GM23248 (cell line): ENCODE measurements around the gene AGA. TPM values are rescaled to one million over a fixed set of nuclear protein-coding genes. Genes with fewer than 3 reads are reported as not detected.

Experiments
- DNase-seq: peaks from one replicate; pipeline ENCODE4 v3.0.0-alpha.2; 2015
- H2AFZ ChIP-seq: fragments of 200-600 bp; sonication (generic); 2 replicates; pipeline ENCODE4 v1.6.1; 2016; ENCODE audit warnings: antibody characterized with exemption
- H3F3A ChIP-seq: fragments of 200-600 bp; sonication (generic); 2 replicates; pipeline ENCODE4 v1.6.1; 2016; ENCODE audit warnings: mild to moderate bottlenecking, antibody characterized with exemption, mixed run types; ENCODE audit not compliant: insufficient read depth
- H3K27ac ChIP-seq: fragments of 200-600 bp; sonication (generic); 2 replicates; pipeline ENCODE4 v1.5.1; 2016; ENCODE audit warnings: mild to moderate bottlenecking
- H3K27me3 ChIP-seq: fragments of 200-600 bp; sonication (generic); replicated peaks from 2 replicates; pipeline ENCODE4 v1.6.1; 2016; ENCODE audit warnings: mild to moderate bottlenecking; ENCODE audit not compliant: insufficient read depth
- H3K36me3 ChIP-seq: fragments of 200-600 bp; sonication (generic); 2 replicates; pipeline ENCODE4 v1.6.1; 2016; ENCODE audit warnings: low read depth, mild to moderate bottlenecking
- H3K4me1 ChIP-seq: fragments of 200-600 bp; sonication (generic); 2 replicates; pipeline ENCODE4 v1.6.1; 2016; ENCODE audit warnings: mild to moderate bottlenecking; ENCODE audit not compliant: insufficient read depth
- H3K4me2 ChIP-seq: fragments of 200-600 bp; sonication (generic); one replicate; pipeline ENCODE4 v1.6.1; 2016; ENCODE audit warnings: mild to moderate bottlenecking; ENCODE audit not compliant: unreplicated experiment
- H3K4me3 ChIP-seq: fragments of 200-600 bp; sonication (generic); 2 replicates; pipeline ENCODE4 v1.5.1; 2016; ENCODE audit warnings: mild to moderate bottlenecking
- H3K79me2 ChIP-seq: fragments of 200-600 bp; sonication (generic); 2 replicates; pipeline ENCODE4 v1.6.1; 2016; ENCODE audit warnings: mild to moderate bottlenecking; ENCODE audit not compliant: insufficient read depth
- H3K9ac ChIP-seq: fragments of 200-600 bp; sonication (generic); 2 replicates; pipeline ENCODE4 v1.6.1; 2016; ENCODE audit warnings: mild to moderate bottlenecking
- H3K9me2 ChIP-seq: fragments of 200-600 bp; sonication (generic); 2 replicates; pipeline ENCODE4 v1.6.1; 2016; ENCODE audit warnings: mixed run types, mild to moderate bottlenecking, moderate library complexity; ENCODE audit not compliant: insufficient read depth
- H3K9me3 ChIP-seq: fragments of 200-600 bp; sonication (generic); one replicate; pipeline ENCODE4 v1.6.1; 2017; ENCODE audit warnings: low read depth
- H4K20me1 ChIP-seq: fragments of 200-600 bp; sonication (generic); 2 replicates; pipeline ENCODE4 v1.6.0; 2016; ENCODE audit not compliant: insufficient read depth
- EZH2 ChIP-seq: fragments of 200-600 bp; sonication (generic); IDR thresholded peaks from 2 replicates; pipeline ENCODE4 v1.6.1; 2018; ENCODE audit warnings: antibody characterized with exemption, mild to moderate bottlenecking; ENCODE audit not compliant: insufficient read depth, poor library complexity, severe bottlenecking
- EZH2phosphoT487 ChIP-seq: fragments of 200-600 bp; sonication (generic); IDR thresholded peaks from 2 replicates; pipeline ENCODE4 v1.6.1; 2018; ENCODE audit warnings: antibody characterized with exemption, moderate library complexity, mild to moderate bottlenecking, low read depth; ENCODE audit not compliant: insufficient read depth
- WGBS, 2 experiments: methylation state at CpG; one replicate each; pipeline ENCODE4 v1.1.6; 2015 to 2017; ENCODE audit warnings: low lambda C conversion rate in 2 of 2, low coverage in 1 of 2; ENCODE audit errors: missing lambda C conversion rate in 2 of 2; 5-methylcytosine and 5-hydroxymethylcytosine counted together
- in situ Hi-C: fragments of 300-500 bp; cut with MboI; formaldehyde crosslinking; loops from 2 replicates; pipeline ENCODE4 v1.15.0; 2020
- polyA plus RNA-seq: library from polyadenylated mRNA; unstranded; fragments of >200 nt; fragmentation: Nextera tagmentation; extraction: Ambion mirVana; gene quantifications from 2 replicates; pipeline ENCODE4 v1.2.1, GENCODE V29; 2016
- total RNA-seq: library from RNA; depleted of rRNA; stranded (reverse); fragments of >200 nt; shearing (Covaris generic); gene quantifications from 2 replicates; pipeline ENCODE4 v1.2.3, GENCODE V29; 2014; rRNA removed

Gene AGA
- 60.2 and 68.7 TPM in 2 replicates for total RNA-seq
- polyA plus RNA-seq = 45.9 and 50.7 TPM in 2 replicates

DNA sequence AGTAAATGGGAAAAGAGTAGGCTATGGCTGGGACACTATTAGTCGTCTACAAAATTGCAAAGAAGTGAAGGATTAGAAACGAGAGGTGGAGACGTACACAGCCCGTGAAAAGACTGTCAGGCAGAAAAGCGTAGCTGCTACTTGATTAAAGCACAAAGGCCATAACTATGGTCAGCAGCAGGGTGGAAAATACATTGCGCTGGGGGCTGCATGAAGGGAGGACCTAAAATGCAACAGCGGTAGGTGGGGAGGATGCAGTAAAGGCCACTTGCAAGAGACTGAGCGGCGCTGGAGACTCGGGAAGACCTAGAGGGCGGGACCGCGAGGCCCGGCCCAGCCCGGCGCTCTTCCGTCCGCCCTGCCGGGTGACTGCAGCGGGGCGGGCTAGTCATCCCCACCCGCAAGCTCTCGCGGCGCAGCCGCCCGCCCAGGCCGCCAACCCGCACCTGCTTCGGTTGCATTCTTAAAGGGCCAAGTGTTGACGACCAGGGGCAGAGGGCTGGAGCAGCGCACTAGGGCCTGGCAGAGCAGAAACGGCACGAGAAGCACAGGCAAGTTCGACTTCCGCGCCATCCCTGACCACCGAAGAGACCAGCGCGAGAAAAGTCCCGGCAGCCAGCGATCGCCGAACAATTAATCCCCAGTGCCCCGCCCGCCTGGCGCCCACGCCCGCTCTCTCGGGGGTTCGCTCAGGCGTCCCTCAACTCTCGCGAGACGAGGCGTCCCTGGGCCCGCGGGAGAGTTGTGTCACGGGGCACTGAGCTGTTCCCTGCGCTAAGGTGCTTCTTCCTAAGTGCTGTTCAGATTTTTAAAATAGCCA, at the start of gene AGA:
Gene AGA, minus strand, starts transcription at position 635 of the 820 bp plus-strand sequence. Its CDS starts 62 bp downstream, at position 573.
- DNase-seq = peak; percentile 99
- 1 to 2% methylated on average over 39 to 60 of the region's 60 CpGs for WGBS, 2 experiments

DNA sequence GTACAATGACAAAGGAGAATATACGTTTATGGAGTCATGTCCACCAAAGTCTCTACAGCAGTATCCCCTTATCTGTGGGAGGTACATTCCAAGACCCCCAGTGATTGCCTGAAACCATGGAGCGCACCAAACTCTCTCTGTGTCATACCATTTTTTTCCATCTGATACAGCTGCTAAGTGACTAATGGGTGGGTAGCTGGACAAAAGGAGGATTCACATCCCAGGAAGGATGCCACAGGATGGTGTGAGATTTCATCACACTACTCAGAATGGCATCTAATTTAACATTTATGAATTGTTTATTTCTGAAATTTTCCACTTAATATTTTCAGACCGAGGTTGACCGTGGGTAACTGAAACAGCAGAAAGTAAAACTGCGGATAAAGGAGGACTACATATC, 49.8 kb upstream of the AGA start:
- Histone ChIP-seq H3K9ac (no peak overlapping the region), H2AFZ (0 out of 2 replicates have a peak overlapping the region, but pooled peaks have one; percentile 5), H3K4me1 (peaks cover 18% of the 10 kb centered on the region), H4K20me1 (no peaks in the 10 kb centered on the region), H3K9me3 (no peaks in the 10 kb centered on the region), H3K36me3 (no peaks in the 10 kb centered on the region), H3F3A (no peaks in the 10 kb centered on the region; the same call in 1 of the 2 replicates), H3K4me3 (no peak overlapping the region), H3K9me2 (0 out of 2 replicates have a peak, but pooled peaks cover 4% of the 10 kb centered on the region), H3K27ac (no peak overlapping the region), H3K79me2 (no peaks in the 10 kb centered on the region), H3K27me3 (no peaks in the 10 kb centered on the region), H3K4me2 (no peak overlapping the region)
- WGBS, 2 experiments = 68 to 71% methylated on average over 5 of the region's 5 CpGs
- peak; percentile 57 for DNase-seq
- in situ Hi-C loops = no loop called here
- no peak for TF ChIP-seq EZH2phosphoT487
- no peak for TF ChIP-seq EZH2

More for the DNA sequence above, at the start of gene AGA:
- Histone ChIP-seq H3K36me3 (0 out of 2 replicates have a peak, but pooled peaks cover 9% of the 10 kb centered on the region), H3K9me3 (no peaks in the 10 kb centered on the region), H3K27me3 (no peaks in the 10 kb centered on the region), H3K4me2 (peak within 1 kb of the TSS; percentile 96), H3K9me2 (no peaks in the 10 kb centered on the region), H3K27ac (peak within 1 kb of the TSS; percentile 80), H3K79me2 (no peaks in the 10 kb centered on the region), H4K20me1 (no peaks in the 10 kb centered on the region), H3F3A (peaks cover 9% of the 10 kb centered on the region; the same call in 1 of the 2 replicates), H2AFZ (peak within 1 kb of the TSS; percentile 96), H3K4me3 (peak within 1 kb of the TSS; percentile 84), H3K9ac (peak within 1 kb of the TSS; percentile 88), H3K4me1 (peaks cover 16% of the 10 kb centered on the region)
- in situ Hi-C loops = no loop called here
- no peak for TF ChIP-seq EZH2
- TF ChIP-seq EZH2phosphoT487 = no peak

DNA sequence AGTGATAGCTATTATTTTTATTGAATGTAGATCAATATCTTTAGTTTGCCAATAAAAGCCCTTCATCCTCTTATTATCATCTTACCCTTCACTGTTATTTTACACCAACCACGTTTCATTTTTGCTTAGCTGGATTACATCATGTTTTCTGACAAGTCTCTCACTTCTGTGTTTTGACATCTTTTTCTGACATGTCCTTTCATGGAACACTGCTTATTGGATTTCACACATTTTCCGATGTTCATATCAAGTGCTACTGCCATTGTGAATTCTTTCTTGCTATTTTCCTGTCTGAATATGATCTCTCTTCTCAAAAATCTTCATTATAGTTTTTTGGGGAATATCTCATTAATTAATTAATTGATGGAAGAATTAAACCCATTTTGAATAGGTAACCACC, 48.5 kb upstream of the AGA start:
- Histone ChIP-seq H3K9me2 (0 out of 2 replicates have a peak, but pooled peaks cover 4% of the 10 kb centered on the region), H3K79me2 (no peaks in the 10 kb centered on the region), H3K27me3 (no peaks in the 10 kb centered on the region), H3K4me2 (no peak overlapping the region), H3K36me3 (no peaks in the 10 kb centered on the region), H3K9me3 (no peaks in the 10 kb centered on the region), H3K27ac (no peak overlapping the region), H3F3A (peaks cover 4% of the 10 kb centered on the region; the same call in 1 of the 2 replicates), H2AFZ (no peak overlapping the region), H3K9ac (no peak overlapping the region), H3K4me1 (peaks cover 27% of the 10 kb centered on the region), H4K20me1 (no peaks in the 10 kb centered on the region), H3K4me3 (no peak overlapping the region)
- no peak for TF ChIP-seq EZH2
- no peak for TF ChIP-seq EZH2phosphoT487
- 48 to 49% methylated on average over 2 of the region's 2 CpGs for WGBS, 2 experiments
- DNase-seq = no peak
- in situ Hi-C loops = no loop called here

DNA sequence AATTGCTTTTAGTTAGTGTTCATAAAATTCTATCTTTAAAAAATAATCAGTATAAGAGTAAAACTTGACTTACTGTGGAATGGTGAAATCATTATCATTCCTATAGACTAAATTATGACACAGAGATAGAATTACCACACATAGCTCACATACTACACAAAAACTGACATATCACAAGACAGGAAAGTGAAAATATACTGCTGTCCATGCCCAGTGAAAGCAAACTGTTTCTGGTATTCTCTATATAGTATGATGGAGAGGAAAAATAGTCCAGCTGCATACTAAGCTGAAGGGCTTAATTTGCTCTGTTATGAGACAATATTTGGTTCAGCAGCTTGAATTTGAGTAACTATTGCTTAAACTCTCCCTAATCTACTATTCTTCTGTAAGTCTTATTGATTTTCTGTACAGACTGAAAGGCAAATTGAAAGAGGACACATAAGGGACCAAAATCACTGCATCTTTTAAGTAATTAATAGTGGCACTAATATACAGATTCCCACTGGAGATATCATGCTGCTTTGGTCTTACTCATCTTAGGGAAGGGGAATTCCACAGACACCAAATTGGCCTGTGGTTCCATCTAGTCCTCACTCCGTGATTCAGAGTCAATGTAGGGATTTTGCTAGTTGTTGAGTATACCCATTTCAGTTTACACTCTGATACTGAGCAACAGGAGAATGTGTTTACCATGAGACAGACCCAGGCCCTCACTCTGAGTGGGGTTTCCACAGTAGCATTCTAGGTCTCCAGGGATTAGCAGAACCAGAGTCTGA, 47.4 kb upstream of the AGA start:
- no peaks in the 10 kb centered on the region for H3K79me2 ChIP-seq
- H3F3A ChIP-seq = peaks cover 15% of the 10 kb centered on the region
- H2AFZ ChIP-seq = peak overlapping the region; percentile 23
- H3K36me3 ChIP-seq = no peaks in the 10 kb centered on the region
- 0 out of 2 replicates have a peak, but pooled peaks cover 4% of the 10 kb centered on the region for H3K9me2 ChIP-seq
- peak overlapping the region; percentile 25; the same call in 1 of the 2 replicates for H3K27ac ChIP-seq
- peak; percentile 69 for DNase-seq
- no peak overlapping the region for H3K4me3 ChIP-seq
- WGBS, 2 experiments = 29 to 39% methylated on average over 1 of the region's 1 CpG
- no peak overlapping the region for H3K9ac ChIP-seq
- in situ Hi-C loops = no loop called here
- H4K20me1 ChIP-seq = no peaks in the 10 kb centered on the region
- no peak for TF ChIP-seq EZH2
- no peak for TF ChIP-seq EZH2phosphoT487
- H3K27me3 ChIP-seq = no peaks in the 10 kb centered on the region
- peaks cover 38% of the 10 kb centered on the region for H3K4me1 ChIP-seq
- no peaks in the 10 kb centered on the region for H3K9me3 ChIP-seq
- no peak overlapping the region for H3K4me2 ChIP-seq
